ENCODE data around the gene TSHZ3. TPM values are rescaled to one million over a fixed set of nuclear protein-coding genes. Genes with fewer than 3 reads are reported as not detected.

TSHZ3 gene
- total RNA-seq, 1 experiment from 2014 or later = 3.2 TPM

DNA sequence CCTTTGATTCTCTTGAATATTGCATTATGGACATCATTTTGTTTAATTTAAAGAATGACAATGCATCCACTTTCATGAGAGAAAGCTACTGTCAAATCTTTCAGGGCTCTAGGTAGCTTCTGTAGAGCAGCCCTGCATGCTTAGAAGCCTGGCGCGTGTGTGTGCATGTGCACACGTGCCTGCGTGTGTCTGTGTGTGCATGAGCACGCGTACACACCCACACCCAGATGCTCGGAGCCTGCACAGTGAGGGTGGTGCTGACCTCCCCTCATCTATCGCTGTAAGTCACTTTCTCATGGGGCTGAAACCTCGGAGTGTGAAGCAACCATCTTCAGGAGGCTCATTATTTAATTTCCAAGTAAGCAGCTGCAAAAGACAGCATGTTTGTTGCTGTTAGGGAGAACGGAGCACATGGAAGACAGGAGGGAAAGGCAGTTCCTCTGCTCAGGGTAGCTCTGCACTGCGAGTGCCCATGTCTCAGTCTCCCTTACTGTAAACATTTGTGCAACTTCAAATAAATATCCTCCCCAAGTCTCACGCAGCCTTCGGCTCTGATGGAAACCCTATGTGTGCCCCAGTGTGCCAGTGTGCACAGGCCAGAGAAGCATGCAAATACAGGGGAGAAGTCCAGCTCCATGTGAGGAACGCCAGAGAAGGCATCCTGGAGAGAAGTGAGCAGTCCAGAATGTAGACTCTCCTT lies 22.8 kb downstream of the TSHZ3 start:
- no peak overlapping the region for H3K18ac ChIP-seq (ENCODE audit: insufficient read length, low read depth, low read length)
- H3K23me2 ChIP-seq (ENCODE audit: insufficient read length, low read depth, low read length, poor library complexity, severe bottlenecking) = no peaks in the 10 kb centered on the region
- no peak overlapping the region for H3K14ac ChIP-seq (ENCODE audit: insufficient read depth, low read length)
- H4K5ac ChIP-seq (ENCODE audit: insufficient read length, low read depth, low read length) = no peak overlapping the region
- no peak overlapping the region for H2AFZ ChIP-seq (ENCODE audit: low read length)
- H3K9me3 Mint-ChIP-seq = no peaks in the 10 kb centered on the region; a peak in 1 of 5 replicates
- H3K4me3 Mint-ChIP-seq = no peak overlapping the region
- H3K36me3 Mint-ChIP-seq (ENCODE audit: insufficient read depth in 1 of 3, low read depth in 3 of 3) = no peaks in the 10 kb centered on the region
- H2AK5ac ChIP-seq (ENCODE audit: insufficient read length, low read length) = no peak overlapping the region
- H3K23ac ChIP-seq (ENCODE audit: insufficient read length, low read depth, low read length) = no peak overlapping the region
- peaks cover 7% of the 10 kb centered on the region; the same call in 1 of the 2 replicates for H3K79me2 ChIP-seq (ENCODE audit: insufficient read depth, low read length)
- H2BK15ac ChIP-seq (ENCODE audit: low read depth, low read length) = no peak overlapping the region
- no peaks in the 10 kb centered on the region for H3K27me3 ChIP-seq (ENCODE audit: insufficient read depth, low read length)
- 0 out of 4 replicates have a peak, but pooled peaks cover 2 to 5% of the 10 kb centered on the region in 2 experiments for H3K4me1 Mint-ChIP-seq
- H4K20me1 ChIP-seq (ENCODE audit: control insufficient read depth, insufficient read depth, insufficient read length) = no peaks in the 10 kb centered on the region
- no peaks in the 10 kb centered on the region for H3K9me3 ChIP-seq (ENCODE audit: control insufficient read depth, low read depth, low read length)
- no peak overlapping the region for H2BK12ac ChIP-seq (ENCODE audit: insufficient read length, low read depth, low read length)
- no peak overlapping the region for H3K27ac ChIP-seq (ENCODE audit: insufficient read length, low read depth, low read length)
- H3K27me3 Mint-ChIP-seq (ENCODE audit: low read depth) = no peaks in the 10 kb centered on the region
- peak overlapping the region in 2 of 3 experiments; percentile 44 to 52; a peak in 1 of 7 replicates for H3K27ac Mint-ChIP-seq
- H2BK20ac ChIP-seq (ENCODE audit: low read depth, low read length, poor library complexity, severe bottlenecking) = no peak overlapping the region
- H3K4me1 ChIP-seq (ENCODE audit: insufficient read depth, low read length) = no peaks in the 10 kb centered on the region
- no peak overlapping the region for H3K4ac ChIP-seq (ENCODE audit: low read depth, low read length)
- TF ChIP-seq, protein P1, sequence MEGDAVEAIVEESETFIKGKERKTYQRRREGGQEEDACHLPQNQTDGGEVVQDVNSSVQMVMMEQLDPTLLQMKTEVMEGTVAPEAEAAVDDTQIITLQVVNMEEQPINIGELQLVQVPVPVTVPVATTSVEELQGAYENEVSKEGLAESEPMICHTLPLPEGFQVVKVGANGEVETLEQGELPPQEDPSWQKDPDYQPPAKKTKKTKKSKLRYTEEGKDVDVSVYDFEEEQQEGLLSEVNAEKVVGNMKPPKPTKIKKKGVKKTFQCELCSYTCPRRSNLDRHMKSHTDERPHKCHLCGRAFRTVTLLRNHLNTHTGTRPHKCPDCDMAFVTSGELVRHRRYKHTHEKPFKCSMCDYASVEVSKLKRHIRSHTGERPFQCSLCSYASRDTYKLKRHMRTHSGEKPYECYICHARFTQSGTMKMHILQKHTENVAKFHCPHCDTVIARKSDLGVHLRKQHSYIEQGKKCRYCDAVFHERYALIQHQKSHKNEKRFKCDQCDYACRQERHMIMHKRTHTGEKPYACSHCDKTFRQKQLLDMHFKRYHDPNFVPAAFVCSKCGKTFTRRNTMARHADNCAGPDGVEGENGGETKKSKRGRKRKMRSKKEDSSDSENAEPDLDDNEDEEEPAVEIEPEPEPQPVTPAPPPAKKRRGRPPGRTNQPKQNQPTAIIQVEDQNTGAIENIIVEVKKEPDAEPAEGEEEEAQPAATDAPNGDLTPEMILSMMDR (conservative IDR thresholded peaks at IDR 0.05) = no peak
- no peak overlapping the region for H3K9ac ChIP-seq (ENCODE audit: extremely low read depth, insufficient read length, low read length)
- no peak overlapping the region for H2BK120ac ChIP-seq (ENCODE audit: low read depth, low read length, poor library complexity, severe bottlenecking)
- H2BK5ac ChIP-seq (ENCODE audit: insufficient read length, low read length) = no peak overlapping the region
- no CpG with 5 or more reads among the region's 14 CpGs for WGBS (ENCODE audit: extremely low coverage, insufficient read length, low lambda C conversion rate)
- H3K4me2 ChIP-seq (ENCODE audit: insufficient read depth, insufficient read length, low read length) = no peak overlapping the region
- no peak overlapping the region for H3T11ph ChIP-seq (ENCODE audit: low read length)
- H3K56ac ChIP-seq (ENCODE audit: insufficient read length, low read depth, low read length) = no peak overlapping the region
- DNase-seq = no peak
- H3K79me1 ChIP-seq (ENCODE audit: insufficient read depth, low read depth, low read length, poor library complexity, severe bottlenecking) = no peaks in the 10 kb centered on the region
- no peak overlapping the region for H4K91ac ChIP-seq (ENCODE audit: insufficient read length, low read depth, low read length)
- no peak overlapping the region for H4K8ac ChIP-seq (replicated peaks; ENCODE audit: insufficient read length, low read depth, low read length)
